ENCODE measurements around the gene GMDS. TPM values are rescaled to one million over a fixed set of nuclear protein-coding genes. Genes with fewer than 3 reads are reported as not detected.

The GMDS gene
- total and polyA plus RNA-seq, 2 donors (not counting 3 experiments of a cell fraction or from before 2014, with no cell fraction given): 9.8 to 23.5 TPM

DNA sequence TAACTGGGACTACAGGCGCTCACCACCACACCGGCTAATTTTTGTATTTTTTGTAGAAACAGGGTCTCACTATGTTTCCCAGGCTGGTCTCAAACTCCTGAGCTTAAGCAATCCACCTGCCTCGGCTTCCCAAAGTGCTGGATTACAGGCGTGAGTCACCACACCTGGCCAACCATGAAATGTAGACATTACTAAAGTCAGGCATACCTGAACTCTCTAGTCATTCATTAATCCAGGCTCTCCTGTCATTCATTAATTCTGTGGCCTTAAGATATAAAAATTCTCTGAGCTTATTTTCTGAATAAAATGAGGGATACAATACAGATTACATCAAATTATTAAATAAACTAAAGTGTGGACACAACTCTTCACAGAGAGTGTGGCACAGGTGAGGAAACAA lies 159.7 kb downstream of the GMDS start:
- dilution Hi-C loops (cut with MboI; ENCODE audit: extremely low pct_ligation_motif_present, low sequenced_read_pairs): no loop called here

More for the DNA sequence above, 159.7 kb downstream of the GMDS start:
- Histone ChIP-seq H3K4me2 (ENCODE audit: insufficient read depth, low read length) (no peak overlapping the region), H4K20me1 (replicated peaks; ENCODE audit: control insufficient read depth, extremely low read depth, insufficient read depth, low read length) (no peaks in the 10 kb centered on the region), H3K27ac (ENCODE audit: insufficient read depth, low read depth, low read length) (no peak overlapping the region), H3K9ac (replicated peaks; ENCODE audit: extremely low read depth, insufficient read depth, low read length) (no peak overlapping the region), H3K79me2 (ENCODE audit: control insufficient read depth, insufficient read depth, low read length) (no peaks in the 10 kb centered on the region), H3K4me1 (ENCODE audit: control insufficient read depth, extremely low read depth, insufficient read depth, low read length) (no peaks in the 10 kb centered on the region), H3K36me3 (ENCODE audit: control insufficient read depth in 2 of 2, extremely low read depth in 1 of 2, insufficient read depth in 2 of 2, low read length in 2 of 2) (no peaks in the 10 kb centered on the region), H2AFZ (ENCODE audit: low read depth, low read length) (no peak overlapping the region), H3K4me3 (replicated peaks in 1 of 3; ENCODE audit: insufficient read depth in 1 of 3, low read depth in 1 of 3, low read length in 3 of 3) (no peak overlapping the region), H3K27me3 (ENCODE audit: control insufficient read depth in 2 of 2, insufficient read depth in 2 of 2, low read length in 2 of 2) (no peaks in the 10 kb centered on the region), H3K9me3 (replicated peaks; ENCODE audit: control insufficient read depth, insufficient read depth, low read length) (no peaks in the 10 kb centered on the region), H3K9me1 (replicated peaks; ENCODE audit: control insufficient read depth, extremely low read depth, insufficient read depth, low read length) (no peaks in the 10 kb centered on the region)
- FAIRE-seq: no peak
- POLR2A ChIA-PET: no interaction called here
- no peak for DNase-seq (ENCODE audit: low read depth, low spot score)
- CTCF ChIA-PET: interaction anchor here (1.2 kb wide), 1 partner anchor 12 kb away, joined by 3 read pairs; no protein-coding TSS in a partner anchor
- TF ChIP-seq JUN (IDR thresholded peaks at IDR 0.05; ENCODE audit: borderline replicate concordance, insufficient read depth, insufficient read length, low read depth) (no peak), MYC (IDR thresholded peaks at IDR 0.05; ENCODE audit: low read depth, low read length) (no peak), POLR2A (IDR thresholded peaks at IDR 0.05; ENCODE audit: low read depth, low read length) (no peak), POLR2AphosphoS5 (IDR thresholded peaks at IDR 0.05; ENCODE audit: insufficient read depth, low read depth, low read length) (no peak), EZH2 (IDR thresholded peaks at IDR 0.05; ENCODE audit: borderline replicate concordance, low read depth, low read length, severe bottlenecking) (no peak), FOS (IDR thresholded peaks at IDR 0.05; ENCODE audit: borderline replicate concordance, insufficient read depth, low read length) (no peak)
- TF ChIP-seq, protein P1, sequence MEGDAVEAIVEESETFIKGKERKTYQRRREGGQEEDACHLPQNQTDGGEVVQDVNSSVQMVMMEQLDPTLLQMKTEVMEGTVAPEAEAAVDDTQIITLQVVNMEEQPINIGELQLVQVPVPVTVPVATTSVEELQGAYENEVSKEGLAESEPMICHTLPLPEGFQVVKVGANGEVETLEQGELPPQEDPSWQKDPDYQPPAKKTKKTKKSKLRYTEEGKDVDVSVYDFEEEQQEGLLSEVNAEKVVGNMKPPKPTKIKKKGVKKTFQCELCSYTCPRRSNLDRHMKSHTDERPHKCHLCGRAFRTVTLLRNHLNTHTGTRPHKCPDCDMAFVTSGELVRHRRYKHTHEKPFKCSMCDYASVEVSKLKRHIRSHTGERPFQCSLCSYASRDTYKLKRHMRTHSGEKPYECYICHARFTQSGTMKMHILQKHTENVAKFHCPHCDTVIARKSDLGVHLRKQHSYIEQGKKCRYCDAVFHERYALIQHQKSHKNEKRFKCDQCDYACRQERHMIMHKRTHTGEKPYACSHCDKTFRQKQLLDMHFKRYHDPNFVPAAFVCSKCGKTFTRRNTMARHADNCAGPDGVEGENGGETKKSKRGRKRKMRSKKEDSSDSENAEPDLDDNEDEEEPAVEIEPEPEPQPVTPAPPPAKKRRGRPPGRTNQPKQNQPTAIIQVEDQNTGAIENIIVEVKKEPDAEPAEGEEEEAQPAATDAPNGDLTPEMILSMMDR (IDR thresholded peaks at IDR 0.05; ENCODE audit: extremely low read depth in 1 of 2, insufficient read depth in 1 of 2, low read depth in 1 of 2, low read length in 2 of 2): no peak
- intact Hi-C loops (cut with micrococcal nuclease): no loop called here
- no TSS peak for BruUV-seq (replicated peaks)

Data from endothelial cell of umbilical vein (primary cell).